HEK293 (cell line): ENCODE measurements around the gene SHISA6.

ENCODE experiments used
- CTCF ChIA-PET: fragments of 350-600 bp; formaldehyde crosslinking; extraction: SDS; loops from one replicate; lab custom pipeline; 2021; ENCODE audit warnings: antibody characterized with exemption; lab: Yijun Ruan, JAX
- POLR2A ChIA-PET: fragments of 300-600 bp; formaldehyde crosslinking; extraction: SDS; loops from one replicate; lab custom pipeline; 2020; ENCODE audit warnings: antibody characterized with exemption, inconsistent platforms; lab: Yijun Ruan, JAX
- H3K27ac ChIP-seq: fragments of 200-500 bp; sonication (Bioruptor generic); 2 replicates; pipeline ENCODE4 v1.5.1; 2014; ENCODE audit warnings: low read depth, low read length, control low read depth, inconsistent platforms; ENCODE audit errors: extremely low read depth
- H3K36me3 ChIP-seq, 2 experiments: fragments of 200-500 bp in 1 of 2; sonication (Bioruptor generic) in 1 of 2; 1 replicate in 1 of 2; 2 replicates in 1 of 2; pipeline ENCODE4 v1.5.1; 2014 to 2017; ENCODE audit warnings: inconsistent platforms in 2 of 2, low read length in 2 of 2; ENCODE audit not compliant: control insufficient read depth in 2 of 2, insufficient read depth in 1 of 2
- H3K4me1 ChIP-seq: fragments of 200-500 bp; sonication (Bioruptor generic); 2 replicates; pipeline ENCODE4 v1.5.1; 2014; ENCODE audit warnings: mild to moderate bottlenecking, low read length, inconsistent platforms; ENCODE audit not compliant: control insufficient read depth, insufficient read depth
- H3K4me3 ChIP-seq: 2 replicates; pipeline ENCODE4 v1.5.1; 2011; ENCODE audit warnings: low read depth, mild to moderate bottlenecking, control low read depth, low read length, moderate library complexity
- H3K9me3 ChIP-seq: fragments of 200-500 bp; sonication (Bioruptor generic); 2 replicates; pipeline ENCODE4 v1.5.1; 2014; ENCODE audit warnings: low read depth, low read length, inconsistent platforms; ENCODE audit not compliant: control insufficient read depth, insufficient read depth
- BCL11B ChIP-seq: fragments of 450-650 bp; formaldehyde crosslinking; IDR thresholded peaks from 2 replicates; pipeline ENCODE4 v1.5.1; 2016; ENCODE audit warnings: low read depth, missing biosample characterization, missing genetic modification characterization
- GFI1B ChIP-seq: fragments of 450-650 bp; formaldehyde crosslinking; IDR thresholded peaks from 2 replicates; pipeline ENCODE4 v1.5.1; 2016; ENCODE audit warnings: missing biosample characterization, missing genetic modification characterization
- KLF8 ChIP-seq: fragments of 450-650 bp; formaldehyde crosslinking; IDR thresholded peaks from 2 replicates; pipeline ENCODE4 v1.5.1; 2016; ENCODE audit warnings: missing biosample characterization, missing genetic modification characterization
- KLF9 ChIP-seq: fragments of 450-650 bp; formaldehyde crosslinking; IDR thresholded peaks from 2 replicates; pipeline ENCODE4 v1.5.1; 2016; ENCODE audit warnings: missing biosample characterization, missing genetic modification characterization, low read depth
- PRDM4 ChIP-seq: fragments of 450-650 bp; formaldehyde crosslinking; IDR thresholded peaks from 2 replicates; pipeline ENCODE4 v1.5.1; 2017; ENCODE audit warnings: missing biosample characterization, missing genetic modification characterization
- ZBTB26 ChIP-seq: fragments of 450-650 bp; formaldehyde crosslinking; optimal IDR thresholded peaks from 2 replicates; pipeline ENCODE3; 2016; ENCODE audit warnings: missing biosample characterization, mild to moderate bottlenecking, missing genetic modification characterization
- ZBTB8A ChIP-seq: fragments of 450-650 bp; formaldehyde crosslinking; IDR thresholded peaks from 2 replicates; pipeline ENCODE4 v1.5.1; 2016; ENCODE audit warnings: missing biosample characterization, missing genetic modification characterization
- ZFP69B ChIP-seq: fragments of 450-650 bp; formaldehyde crosslinking; IDR thresholded peaks from 2 replicates; pipeline ENCODE4 v1.5.1; 2016; ENCODE audit warnings: missing biosample characterization, missing genetic modification characterization
- ZNF112 ChIP-seq: fragments of 450-650 bp; formaldehyde crosslinking; IDR thresholded peaks from 2 replicates; pipeline ENCODE4 v1.5.0; 2017; ENCODE audit warnings: missing biosample characterization, missing genetic modification characterization
- ZNF148 ChIP-seq: fragments of 450-650 bp; formaldehyde crosslinking; IDR thresholded peaks from 2 replicates; pipeline ENCODE4 v1.5.0; 2017; ENCODE audit warnings: missing biosample characterization, missing genetic modification characterization, borderline replicate concordance
- ZNF292 ChIP-seq: fragments of 450-650 bp; formaldehyde crosslinking; IDR thresholded peaks from 2 replicates; pipeline ENCODE4 v1.5.1; 2016; ENCODE audit warnings: low read depth, missing biosample characterization, missing genetic modification characterization, borderline replicate concordance
- ZNF350 ChIP-seq: fragments of 450-650 bp; formaldehyde crosslinking; IDR thresholded peaks from 2 replicates; pipeline ENCODE4 v1.5.0; 2017; ENCODE audit warnings: missing biosample characterization, mild to moderate bottlenecking, missing genetic modification characterization
- ZNF510 ChIP-seq: fragments of 450-650 bp; formaldehyde crosslinking; IDR thresholded peaks from 2 replicates; pipeline ENCODE4 v1.5.1; 2018; ENCODE audit warnings: mild to moderate bottlenecking, missing genetic modification characterization, missing biosample characterization; ENCODE audit not compliant: insufficient replicate concordance
- ZNF513 ChIP-seq: fragments of 450-650 bp; IDR thresholded peaks from 2 replicates; pipeline ENCODE4 v1.5.1; 2018; ENCODE audit warnings: missing biosample characterization, missing genetic modification characterization
- ZNF530 ChIP-seq: fragments of 450-650 bp; formaldehyde crosslinking; IDR thresholded peaks from 2 replicates; pipeline ENCODE4 v1.5.1; 2016; ENCODE audit warnings: low read depth, missing biosample characterization, missing genetic modification characterization
- ZNF777 ChIP-seq: fragments of 450-650 bp; formaldehyde crosslinking; IDR thresholded peaks from 2 replicates; pipeline ENCODE4 v1.5.1; 2017; ENCODE audit warnings: missing biosample characterization, missing genetic modification characterization, borderline replicate concordance
- ZXDB ChIP-seq: fragments of 450-650 bp; formaldehyde crosslinking; IDR thresholded peaks from 2 replicates; pipeline ENCODE4 v1.5.1; 2016; ENCODE audit warnings: missing biosample characterization, missing genetic modification characterization
- TF ChIP-seq, protein P1 (sequence below): fragments of 450-650 bp; formaldehyde crosslinking; IDR thresholded peaks from 2 replicates; pipeline ENCODE4 v1.5.1; 2016; ENCODE audit warnings: missing biosample characterization, missing genetic modification characterization

The SHISA6 gene

GRCh38 chr17:11430751-11431150 lies 189.7 kb downstream of the SHISA6 start:
- Histone ChIP-seq H3K27ac (no peak overlapping the region), H3K4me3 (no peak overlapping the region), H3K9me3 (no peaks in the 10 kb centered on the region), H3K36me3 (no peaks in the 10 kb centered on the region), H3K4me1 (no peaks in the 10 kb centered on the region)
- TF ChIP-seq ZXDB (no peak), PRDM4 (tag by site-specific recombination) (no peak), ZNF510 (tag by site-specific recombination) (no peak), ZFP69B (tag by site-specific recombination) (no peak), ZNF350 (tag by site-specific recombination) (no peak), ZBTB26 (tag by site-specific recombination) (no peak), ZNF777 (tag by site-specific recombination) (no peak), KLF8 (tag by site-specific recombination) (no peak), ZNF112 (tag by site-specific recombination) (no peak), GFI1B (tag by site-specific recombination) (no peak), ZNF292 (tag by site-specific recombination) (no peak), BCL11B (no peak), ZNF530 (no peak), ZNF513 (tag by site-specific recombination) (no peak), ZBTB8A (no peak)
- TF ChIP-seq, protein P1, sequence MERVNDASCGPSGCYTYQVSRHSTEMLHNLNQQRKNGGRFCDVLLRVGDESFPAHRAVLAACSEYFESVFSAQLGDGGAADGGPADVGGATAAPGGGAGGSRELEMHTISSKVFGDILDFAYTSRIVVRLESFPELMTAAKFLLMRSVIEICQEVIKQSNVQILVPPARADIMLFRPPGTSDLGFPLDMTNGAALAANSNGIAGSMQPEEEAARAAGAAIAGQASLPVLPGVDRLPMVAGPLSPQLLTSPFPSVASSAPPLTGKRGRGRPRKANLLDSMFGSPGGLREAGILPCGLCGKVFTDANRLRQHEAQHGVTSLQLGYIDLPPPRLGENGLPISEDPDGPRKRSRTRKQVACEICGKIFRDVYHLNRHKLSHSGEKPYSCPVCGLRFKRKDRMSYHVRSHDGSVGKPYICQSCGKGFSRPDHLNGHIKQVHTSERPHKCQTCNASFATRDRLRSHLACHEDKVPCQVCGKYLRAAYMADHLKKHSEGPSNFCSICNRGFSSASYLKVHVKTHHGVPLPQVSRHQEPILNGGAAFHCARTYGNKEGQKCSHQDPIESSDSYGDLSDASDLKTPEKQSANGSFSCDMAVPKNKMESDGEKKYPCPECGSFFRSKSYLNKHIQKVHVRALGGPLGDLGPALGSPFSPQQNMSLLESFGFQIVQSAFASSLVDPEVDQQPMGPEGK (tag by site-specific recombination), result no peak
- ChIA-PET CTCF (no interaction called here), POLR2A (no interaction called here)

GRCh38 chr17:11438673-11439072 lies 197.7 kb downstream of the SHISA6 start:
- no peaks in the 10 kb centered on the region for H3K36me3 ChIP-seq
- TF ChIP-seq ZNF148 (tag by site-specific recombination), result no peak
- TF ChIP-seq KLF9 (tag by site-specific recombination), result no peak
- H3K4me3 ChIP-seq, result no peak overlapping the region
- H3K27ac ChIP-seq, result no peak overlapping the region
- H3K9me3 ChIP-seq, result no peaks in the 10 kb centered on the region
- H3K4me1 ChIP-seq, result no peaks in the 10 kb centered on the region
- CTCF ChIA-PET, result no interaction called here
- POLR2A ChIA-PET, result no interaction called here
